Loucy (cell line): Measurements from ENCODE around the gene WSB2.

Source experiments
- H2AFZ ChIP-seq: fragments of 200-600 bp; sonication (generic); 2 replicates; pipeline ENCODE4 v1.6.0; 2016; ENCODE audit warnings: antibody characterized with exemption, mild to moderate bottlenecking, low read length, moderate library complexity
- H3F3A ChIP-seq: fragments of 200-600 bp; 2 replicates; pipeline ENCODE4 v1.6.0; 2016; ENCODE audit warnings: antibody characterized with exemption, low read depth, mild to moderate bottlenecking
- H3K27me3 ChIP-seq: fragments of 200-600 bp; sonication (generic); 2 replicates; pipeline ENCODE4 v1.6.1; 2014; ENCODE audit warnings: low read length, mild to moderate bottlenecking; ENCODE audit not compliant: insufficient read depth, poor library complexity, severe bottlenecking
- H3K36me3 ChIP-seq: fragments of 200-600 bp; sonication (generic); 2 replicates; pipeline ENCODE4 v1.6.1; 2016; ENCODE audit warnings: low read length; ENCODE audit not compliant: insufficient read depth
- H3K4me1 ChIP-seq: fragments of 200-600 bp; sonication (generic); 2 replicates; pipeline ENCODE4 v1.5.1; 2014; ENCODE audit warnings: low read length, mild to moderate bottlenecking; ENCODE audit not compliant: insufficient read depth, poor library complexity, severe bottlenecking
- H3K4me2 ChIP-seq: fragments of 200-600 bp; sonication (generic); 2 replicates; pipeline ENCODE4 v1.6.0; 2014; ENCODE audit warnings: antibody characterized with exemption, low read length, low read depth, mild to moderate bottlenecking; ENCODE audit not compliant: poor library complexity, severe bottlenecking
- H3K4me3 ChIP-seq: fragments of 200-600 bp; sonication (generic); 2 replicates; pipeline ENCODE4 v1.5.1; 2014; ENCODE audit warnings: low read length, mild to moderate bottlenecking, mixed read lengths; ENCODE audit not compliant: poor library complexity, severe bottlenecking
- H3K79me2 ChIP-seq: fragments of 200-600 bp; sonication (generic); 2 replicates; pipeline ENCODE4 v1.6.1; 2014; ENCODE audit warnings: low read length; ENCODE audit not compliant: insufficient read depth
- H3K9ac ChIP-seq: fragments of 200-600 bp; sonication (generic); 2 replicates; pipeline ENCODE4 v1.6.0; 2014; ENCODE audit warnings: mild to moderate bottlenecking, low read depth, low read length, moderate library complexity; ENCODE audit not compliant: poor library complexity, severe bottlenecking
- H3K9me2 ChIP-seq: fragments of 200-600 bp; sonication (generic); replicated peaks from 2 replicates; pipeline ENCODE4 v1.6.1; 2016; ENCODE audit warnings: low read depth, low read length, mixed read lengths
- H3K9me3 ChIP-seq: fragments of 200-600 bp; sonication (generic); 2 replicates; pipeline ENCODE4 v1.6.1; 2014; ENCODE audit warnings: mild to moderate bottlenecking, antibody characterized with exemption, low read length, low read depth; ENCODE audit not compliant: insufficient read depth
- H4K20me1 ChIP-seq: fragments of 200-600 bp; sonication (generic); 2 replicates; pipeline ENCODE4 v1.6.0; 2014; ENCODE audit warnings: antibody characterized with exemption, low read length, mild to moderate bottlenecking; ENCODE audit not compliant: insufficient read depth, poor library complexity, severe bottlenecking
- EZH2phosphoT487 ChIP-seq: fragments of 200-600 bp; IDR thresholded peaks from 2 replicates; pipeline ENCODE4 v1.6.1; 2018; ENCODE audit warnings: antibody characterized with exemption, mild to moderate bottlenecking, moderate library complexity, borderline replicate concordance
- TF ChIP-seq, protein P1 (sequence below): fragments of 200-600 bp; sonication (generic); conservative IDR thresholded peaks from 2 replicates; pipeline ENCODE4 v1.5.1; 2014; ENCODE audit warnings: mild to moderate bottlenecking, antibody characterized with exemption, low read length

Gene WSB2

DNA sequence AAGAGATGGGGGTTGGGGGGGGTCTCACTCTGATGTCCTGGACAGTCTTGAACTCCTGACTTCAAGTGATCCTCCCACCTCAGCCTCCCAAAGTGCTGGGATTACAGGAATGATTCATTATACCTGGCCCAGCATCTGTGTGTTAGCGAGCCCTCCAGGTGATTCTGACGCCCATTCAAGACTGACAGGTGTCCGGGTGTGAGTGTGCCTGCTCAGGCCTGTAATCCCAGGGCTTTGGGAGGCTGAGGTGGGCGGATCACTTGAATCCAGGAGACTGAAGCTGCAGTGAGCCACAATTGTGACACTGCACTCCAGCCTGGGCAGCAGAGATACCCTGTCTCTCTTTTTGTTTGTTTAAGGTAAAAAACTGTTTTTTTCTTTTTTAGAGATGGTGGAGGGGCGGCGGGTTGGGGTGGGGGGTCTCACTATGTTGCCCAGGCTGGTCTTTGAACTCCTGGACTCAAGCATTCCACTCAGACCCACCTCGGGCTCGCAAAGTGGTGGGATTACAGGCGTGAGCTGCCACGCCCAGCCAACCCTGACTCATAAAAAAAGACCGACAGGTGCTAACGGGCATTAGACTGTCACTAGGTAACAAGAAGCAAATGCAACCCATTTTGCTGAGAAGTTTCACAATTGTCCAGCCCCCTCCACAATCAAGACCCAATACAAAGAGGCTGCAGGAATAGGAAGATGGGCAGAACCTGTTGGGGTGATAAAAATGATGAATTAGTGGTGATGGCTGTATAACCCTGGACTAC, 38.1 kb upstream of the WSB2 start:
- Histone ChIP-seq H3F3A (no peaks in the 10 kb centered on the region), H3K9me2 (no peaks in the 10 kb centered on the region), H3K36me3 (no peaks in the 10 kb centered on the region), H3K9me3 (no peaks in the 10 kb centered on the region), H3K27me3 (no peaks in the 10 kb centered on the region), H3K4me2 (no peak overlapping the region), H3K4me3 (no peak overlapping the region), H3K4me1 (peaks cover under 1% of the 10 kb centered on the region), H4K20me1 (no peaks in the 10 kb centered on the region), H2AFZ (no peak overlapping the region), H3K9ac (no peak overlapping the region), H3K79me2 (no peaks in the 10 kb centered on the region)
- TF ChIP-seq, protein P1, sequence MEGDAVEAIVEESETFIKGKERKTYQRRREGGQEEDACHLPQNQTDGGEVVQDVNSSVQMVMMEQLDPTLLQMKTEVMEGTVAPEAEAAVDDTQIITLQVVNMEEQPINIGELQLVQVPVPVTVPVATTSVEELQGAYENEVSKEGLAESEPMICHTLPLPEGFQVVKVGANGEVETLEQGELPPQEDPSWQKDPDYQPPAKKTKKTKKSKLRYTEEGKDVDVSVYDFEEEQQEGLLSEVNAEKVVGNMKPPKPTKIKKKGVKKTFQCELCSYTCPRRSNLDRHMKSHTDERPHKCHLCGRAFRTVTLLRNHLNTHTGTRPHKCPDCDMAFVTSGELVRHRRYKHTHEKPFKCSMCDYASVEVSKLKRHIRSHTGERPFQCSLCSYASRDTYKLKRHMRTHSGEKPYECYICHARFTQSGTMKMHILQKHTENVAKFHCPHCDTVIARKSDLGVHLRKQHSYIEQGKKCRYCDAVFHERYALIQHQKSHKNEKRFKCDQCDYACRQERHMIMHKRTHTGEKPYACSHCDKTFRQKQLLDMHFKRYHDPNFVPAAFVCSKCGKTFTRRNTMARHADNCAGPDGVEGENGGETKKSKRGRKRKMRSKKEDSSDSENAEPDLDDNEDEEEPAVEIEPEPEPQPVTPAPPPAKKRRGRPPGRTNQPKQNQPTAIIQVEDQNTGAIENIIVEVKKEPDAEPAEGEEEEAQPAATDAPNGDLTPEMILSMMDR, result no peak
- no peak for TF ChIP-seq EZH2phosphoT487

DNA sequence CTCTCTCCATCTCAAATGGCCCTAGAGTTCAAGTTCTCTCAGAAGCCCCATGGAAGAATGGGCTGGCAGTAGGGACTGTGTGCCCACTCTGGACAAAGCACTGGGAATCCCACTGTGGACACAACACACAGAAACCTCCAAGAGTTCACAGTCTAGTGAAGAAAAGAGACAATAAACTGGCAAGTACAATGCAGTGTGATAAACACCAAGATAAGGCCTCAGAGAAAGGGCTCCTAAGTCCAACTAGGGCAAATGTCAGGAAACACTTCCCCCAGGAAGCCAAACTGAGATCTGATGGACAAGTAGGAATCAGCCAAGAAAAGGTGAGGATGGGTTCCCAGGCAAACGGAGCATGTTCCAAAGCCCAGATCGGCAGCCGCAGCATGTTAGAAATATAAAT, 37.4 kb upstream of the WSB2 start:
- Histone ChIP-seq H3K36me3 (no peaks in the 10 kb centered on the region), H3K27me3 (no peaks in the 10 kb centered on the region), H3K9me2 (no peaks in the 10 kb centered on the region), H4K20me1 (no peaks in the 10 kb centered on the region), H3K9ac (no peak overlapping the region), H3K4me2 (no peak overlapping the region), H3K79me2 (no peaks in the 10 kb centered on the region), H3K4me3 (no peak overlapping the region), H3K4me1 (no peaks in the 10 kb centered on the region), H3K9me3 (no peaks in the 10 kb centered on the region), H2AFZ (no peak overlapping the region), H3F3A (no peaks in the 10 kb centered on the region)
- TF ChIP-seq, protein P1, result no peak
- no peak for TF ChIP-seq EZH2phosphoT487

DNA sequence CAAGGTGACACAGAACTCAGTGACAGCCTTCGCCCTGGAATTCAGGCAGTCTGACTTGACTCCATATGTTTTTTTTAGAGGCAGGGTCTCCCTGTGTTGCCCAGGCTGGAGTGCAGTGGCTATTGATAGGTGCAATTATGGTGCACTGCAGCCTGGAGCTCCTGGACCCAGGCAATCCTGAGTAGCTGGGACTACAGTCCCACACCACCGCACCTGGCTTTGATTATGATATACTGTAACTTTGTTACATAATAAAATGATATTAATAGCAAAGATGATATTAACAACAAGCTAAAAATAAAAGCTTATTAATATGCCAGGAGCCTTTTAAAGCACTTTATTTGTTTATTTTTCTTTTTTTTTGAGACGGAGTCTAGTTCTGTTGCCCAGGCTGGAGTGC, 33.1 kb upstream of the WSB2 start:
- Histone ChIP-seq H3K27me3 (no peaks in the 10 kb centered on the region), H3K36me3 (no peaks in the 10 kb centered on the region), H3K9ac (no peak overlapping the region), H3K4me2 (no peak overlapping the region), H3K9me3 (no peaks in the 10 kb centered on the region), H3K4me3 (no peak overlapping the region), H4K20me1 (no peaks in the 10 kb centered on the region), H3F3A (no peaks in the 10 kb centered on the region), H3K9me2 (no peaks in the 10 kb centered on the region), H3K79me2 (no peaks in the 10 kb centered on the region), H2AFZ (no peak overlapping the region), H3K4me1 (no peaks in the 10 kb centered on the region)
- TF ChIP-seq, protein P1, result no peak
- TF ChIP-seq EZH2phosphoT487, result no peak
